AG04449 (cell line): Measurements from ENCODE around the gene KRT20.

Experiments used
- CTCF ChIA-PET: fragments of 350-600 bp; formaldehyde crosslinking; extraction: SDS; loops from one replicate; lab custom pipeline; 2021; ENCODE audit warnings: antibody characterized with exemption; lab: Yijun Ruan, JAX
- POLR2A ChIA-PET: fragments of 400-600, 350-600 bp; formaldehyde crosslinking; extraction: SDS; loops from one replicate; lab custom pipeline; 2020; ENCODE audit warnings: antibody characterized with exemption, inconsistent platforms; lab: Yijun Ruan, JAX
- DNase-seq: peaks from one replicate; pipeline ENCODE4 v3.0.0-alpha.2; 2010; ENCODE audit warnings: low read depth, low spot score
- H3K4me3 ChIP-seq: 2 replicates; pipeline ENCODE4 v1.5.1; 2011; ENCODE audit warnings: low read depth, mild to moderate bottlenecking, control low read depth, low read length
- CTCF ChIP-seq: IDR thresholded peaks from one replicate; pipeline ENCODE4 v1.5.1; 2011; ENCODE audit warnings: mild to moderate bottlenecking, moderate library complexity, low read length, control low read depth, inconsistent platforms; ENCODE audit not compliant: insufficient read depth; ENCODE audit errors: missing control alignments

Gene KRT20

GRCh38 chr17:40844671-40845107 lies 40.4 kb downstream of the KRT20 start:
- ChIA-PET POLR2A (no interaction called here), CTCF (interaction anchor here (1.0 to 3.7 kb wide), 5 partner anchors 12 to 821 kb away, joined by 3 to 14 read pairs (median 5); no protein-coding TSS in a partner anchor)
- TF ChIP-seq CTCF, result no peak

GRCh38 chr17:40843242-40843641 lies 41.8 kb downstream of the KRT20 start:
- DNase-seq, result no peak
- ChIA-PET CTCF (interaction anchor here (0.6 to 3.7 kb wide), 5 partner anchors 11 to 706 kb away, joined by 3 to 14 read pairs (median 4); no protein-coding TSS in a partner anchor), POLR2A (no interaction called here)

More at GRCh38 chr17:40844671-40845107, 40.4 kb downstream of the KRT20 start:
- no peak overlapping the region for H3K4me3 ChIP-seq
- DNase-seq, result no peak

GRCh38 chr17:40841246-40841645 lies 43.8 kb downstream of the KRT20 start:
- no peak for TF ChIP-seq CTCF
- CTCF ChIA-PET, result no interaction called here
- no peak for DNase-seq
- POLR2A ChIA-PET, result no interaction called here
- no peak overlapping the region for H3K4me3 ChIP-seq

More at GRCh38 chr17:40843242-40843641, 41.8 kb downstream of the KRT20 start:
- H3K4me3 ChIP-seq, result no peak overlapping the region
- TF ChIP-seq CTCF, result no peak

GRCh38 chr17:40839194-40839593 lies 45.8 kb downstream of the KRT20 start:
- ChIA-PET POLR2A (no interaction called here), CTCF (interaction anchor here (0.6 to 1.6 kb wide), 7 partner anchors 10 to 809 kb away, joined by 3 to 4 read pairs (median 3); no protein-coding TSS in a partner anchor)
- no peak for DNase-seq
- TF ChIP-seq CTCF, result no peak
- H3K4me3 ChIP-seq, result no peak overlapping the region

- TF ChIP-seq CTCF, result no peak
- POLR2A ChIA-PET, result no interaction called here
- no peak for DNase-seq
- no peak overlapping the region for H3K4me3 ChIP-seq
- CTCF ChIA-PET, result interaction anchor here (1.8 kb wide), 1 partner anchor 493 kb away, joined by 4 read pairs; no protein-coding TSS in a partner anchor
Measured at GRCh38 chr17:40836020-40836419, 49.0 kb downstream of the KRT20 start.

GRCh38 chr17:40833882-40834281 lies 51.2 kb downstream of the KRT20 start:
- DNase-seq, result no peak
- no peak for TF ChIP-seq CTCF
- no peak overlapping the region for H3K4me3 ChIP-seq
- POLR2A ChIA-PET, result no interaction called here
- CTCF ChIA-PET, result interaction anchor here (1.4 to 2.5 kb wide), 3 partner anchors 14 to 715 kb away, joined by 3 to 9 read pairs (median 6); no protein-coding TSS in a partner anchor
